ENCODE measurements around the gene KLF15. TPM values are rescaled to one million over a fixed set of nuclear protein-coding genes. Genes with fewer than 3 reads are reported as not detected.
A peak's percentile ranks its signal among the peaks of the same experiment; 100 is the strongest.

Gene KLF15
- total and polyA plus RNA-seq, 2 experiments from 2014 or later, result 1.8 to 16.7 TPM

DNA sequence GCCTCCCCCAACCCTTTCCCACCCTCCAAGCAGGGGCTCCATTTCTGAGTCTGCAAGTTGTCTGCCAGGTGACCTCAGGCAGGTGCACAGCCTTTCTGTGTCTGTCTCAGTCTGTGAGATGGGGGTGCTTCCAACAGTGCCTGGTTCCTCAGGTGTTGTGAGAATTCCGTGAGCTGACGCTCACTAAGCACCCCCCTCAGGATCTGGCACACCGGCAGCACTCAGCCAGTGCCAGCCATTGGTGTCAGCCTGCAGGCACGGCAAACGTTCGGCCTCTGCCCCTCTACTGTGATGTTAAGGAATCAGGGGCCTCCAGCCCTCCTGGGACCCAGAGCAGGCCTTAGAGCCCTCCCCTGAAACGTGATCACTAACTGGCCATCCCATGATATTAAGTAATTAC lies 2.4 kb downstream of the KLF15 start:
- TF ChIP-seq EZH2phosphoT487 (IDR thresholded peaks at IDR 0.05; ENCODE audit: low read depth, severe bottlenecking, unreplicated experiment) (no peak), EZH2 (IDR thresholded peaks at IDR 0.05; ENCODE audit: borderline replicate concordance) (no peak)
- TF ChIP-seq, protein P1, sequence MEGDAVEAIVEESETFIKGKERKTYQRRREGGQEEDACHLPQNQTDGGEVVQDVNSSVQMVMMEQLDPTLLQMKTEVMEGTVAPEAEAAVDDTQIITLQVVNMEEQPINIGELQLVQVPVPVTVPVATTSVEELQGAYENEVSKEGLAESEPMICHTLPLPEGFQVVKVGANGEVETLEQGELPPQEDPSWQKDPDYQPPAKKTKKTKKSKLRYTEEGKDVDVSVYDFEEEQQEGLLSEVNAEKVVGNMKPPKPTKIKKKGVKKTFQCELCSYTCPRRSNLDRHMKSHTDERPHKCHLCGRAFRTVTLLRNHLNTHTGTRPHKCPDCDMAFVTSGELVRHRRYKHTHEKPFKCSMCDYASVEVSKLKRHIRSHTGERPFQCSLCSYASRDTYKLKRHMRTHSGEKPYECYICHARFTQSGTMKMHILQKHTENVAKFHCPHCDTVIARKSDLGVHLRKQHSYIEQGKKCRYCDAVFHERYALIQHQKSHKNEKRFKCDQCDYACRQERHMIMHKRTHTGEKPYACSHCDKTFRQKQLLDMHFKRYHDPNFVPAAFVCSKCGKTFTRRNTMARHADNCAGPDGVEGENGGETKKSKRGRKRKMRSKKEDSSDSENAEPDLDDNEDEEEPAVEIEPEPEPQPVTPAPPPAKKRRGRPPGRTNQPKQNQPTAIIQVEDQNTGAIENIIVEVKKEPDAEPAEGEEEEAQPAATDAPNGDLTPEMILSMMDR (IDR thresholded peaks at IDR 0.05; ENCODE audit: poor library complexity), result no peak
- Histone ChIP-seq H3K36me3 (replicated peaks; ENCODE audit: insufficient read depth, low read depth) (no peaks in the 10 kb centered on the region), H3K27ac (peak overlapping the region; percentile 82), H4K20me1 (ENCODE audit: insufficient read depth, poor library complexity, severe bottlenecking) (peaks cover 3% of the 10 kb centered on the region), H3K9me2 (replicated peaks; ENCODE audit: insufficient read depth) (no peaks in the 10 kb centered on the region), H2AFZ (no peak overlapping the region), H3K4me1 (ENCODE audit: insufficient read depth) (peaks cover 17% of the 10 kb centered on the region), H3K79me2 (peaks cover 3% of the 10 kb centered on the region), H3K9me3 (ENCODE audit: low read depth) (no peaks in the 10 kb centered on the region), H3K4me3 (no peak overlapping the region), H3K4me2 (peak overlapping the region; percentile 94), H3K27me3 (peaks cover 19% of the 10 kb centered on the region)
- WGBS (ENCODE audit: low lambda C conversion rate, missing lambda C conversion rate), result 90% methylated on average over 7 of the region's 7 CpGs
- no peak for DNase-seq (ENCODE audit: low spot score)

DNA sequence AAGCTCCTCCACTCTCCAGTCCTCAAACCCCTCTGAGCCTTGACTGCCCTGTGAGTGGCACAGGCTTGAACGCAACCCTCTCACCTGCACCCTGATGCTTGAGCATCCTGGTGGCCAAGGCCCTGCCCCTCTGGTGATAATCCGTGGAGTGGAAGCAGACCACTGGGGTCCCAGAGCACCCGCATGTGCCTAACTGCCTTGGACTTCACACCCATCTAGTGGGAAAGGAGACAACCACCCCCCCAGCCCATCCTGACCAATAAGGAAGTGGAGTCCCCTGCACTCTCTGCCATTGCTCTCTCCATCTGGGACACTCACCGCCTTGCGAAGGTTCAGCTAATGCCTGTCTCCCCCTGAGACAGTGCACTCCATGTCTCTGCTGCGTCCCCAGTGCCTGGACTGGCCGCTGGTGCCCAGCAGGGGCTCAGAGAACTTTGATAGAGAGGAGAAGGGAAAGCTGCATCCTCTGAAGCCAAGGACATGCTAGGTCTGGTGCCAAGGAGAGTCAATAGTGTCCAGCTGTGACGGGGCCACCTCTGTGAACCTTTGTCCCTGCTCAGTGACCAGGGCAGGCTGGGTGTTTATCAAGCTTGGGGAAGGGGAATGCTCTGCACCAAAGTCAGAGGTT lies 3.4 kb downstream of the KLF15 start:
- H3K4me3 ChIP-seq, result no peak overlapping the region
- H3K4me2 ChIP-seq, result no peak overlapping the region
- H3K9me3 ChIP-seq (ENCODE audit: low read depth), result no peaks in the 10 kb centered on the region
- no peak overlapping the region for H3K27ac ChIP-seq
- DNase-seq (ENCODE audit: low spot score), result no peak
- peaks cover 3% of the 10 kb centered on the region for H3K79me2 ChIP-seq
- H2AFZ ChIP-seq, result no peak overlapping the region
- H3K27me3 ChIP-seq, result peaks cover 9% of the 10 kb centered on the region
- no peak for TF ChIP-seq EZH2 (IDR thresholded peaks at IDR 0.05; ENCODE audit: borderline replicate concordance)
- TF ChIP-seq, protein P1 (IDR thresholded peaks at IDR 0.05; ENCODE audit: poor library complexity), result no peak
- no peak for TF ChIP-seq EZH2phosphoT487 (IDR thresholded peaks at IDR 0.05; ENCODE audit: low read depth, severe bottlenecking, unreplicated experiment)
- peaks cover 3% of the 10 kb centered on the region for H4K20me1 ChIP-seq (ENCODE audit: insufficient read depth, poor library complexity, severe bottlenecking)
- WGBS (ENCODE audit: low lambda C conversion rate, missing lambda C conversion rate), result 90% methylated on average over 8 of the region's 8 CpGs
- peaks cover 17% of the 10 kb centered on the region for H3K4me1 ChIP-seq (ENCODE audit: insufficient read depth)
- no peaks in the 10 kb centered on the region for H3K9me2 ChIP-seq (replicated peaks; ENCODE audit: insufficient read depth)
- H3K36me3 ChIP-seq (replicated peaks; ENCODE audit: insufficient read depth, low read depth), result no peaks in the 10 kb centered on the region

DNA sequence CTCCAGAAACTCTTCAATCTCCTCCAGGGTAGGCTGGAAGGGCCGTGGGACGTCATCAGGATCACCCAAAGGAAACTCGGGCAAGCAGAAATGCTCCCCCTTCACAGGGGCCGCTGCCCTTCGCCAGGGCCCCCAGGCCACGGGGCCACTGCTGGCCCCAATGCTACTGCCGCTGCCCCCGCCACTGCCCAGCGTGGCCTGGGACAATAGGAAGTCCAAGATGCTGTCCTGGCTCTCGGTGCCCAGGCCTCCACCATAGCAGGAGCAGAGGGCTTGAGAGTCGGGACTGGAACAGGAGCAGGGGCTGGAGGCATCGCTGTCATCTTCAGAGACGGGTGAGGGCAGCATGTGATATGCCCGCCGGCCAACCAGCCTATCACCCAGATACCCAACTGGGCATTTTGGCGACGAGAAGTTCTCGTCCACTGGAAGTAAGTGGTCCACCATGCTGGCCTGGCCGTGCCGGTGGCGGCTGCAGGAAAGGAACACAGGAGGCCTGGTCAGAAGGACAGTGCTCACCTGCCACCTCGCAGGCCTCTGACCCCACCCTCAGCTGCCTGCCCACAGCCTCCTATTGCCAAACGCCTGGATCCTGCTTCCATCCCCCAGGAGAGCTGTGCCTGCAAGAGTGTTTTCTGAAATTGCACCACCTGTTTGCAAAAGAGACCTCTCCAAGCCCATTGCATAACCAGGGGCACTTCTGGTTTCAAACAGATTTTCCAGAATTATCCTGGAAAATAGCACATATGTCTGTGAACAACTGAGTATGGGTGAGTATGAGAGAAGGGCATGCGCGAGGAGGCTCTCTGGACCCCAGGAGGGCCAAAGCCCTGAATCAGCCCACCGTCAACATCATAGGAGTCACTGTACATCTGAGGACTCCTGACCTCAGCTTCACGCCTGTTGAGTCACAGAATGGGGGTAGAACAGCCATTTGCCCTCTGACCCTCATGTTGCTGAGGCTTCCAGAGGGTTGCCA lies 4.4 kb downstream of the KLF15 start:
- H3K79me2 ChIP-seq, result peaks cover 3% of the 10 kb centered on the region
- peaks cover 12% of the 10 kb centered on the region for H3K4me1 ChIP-seq (ENCODE audit: insufficient read depth)
- H3K27ac ChIP-seq, result no peak overlapping the region
- H2AFZ ChIP-seq, result no peak overlapping the region
- no peak overlapping the region for H3K4me2 ChIP-seq
- no peak overlapping the region for H3K4me3 ChIP-seq
- H3K9me2 ChIP-seq (replicated peaks; ENCODE audit: insufficient read depth), result no peaks in the 10 kb centered on the region
- no peak for TF ChIP-seq EZH2phosphoT487 (IDR thresholded peaks at IDR 0.05; ENCODE audit: low read depth, severe bottlenecking, unreplicated experiment)
- TF ChIP-seq EZH2 (IDR thresholded peaks at IDR 0.05; ENCODE audit: borderline replicate concordance), result no peak
- TF ChIP-seq, protein P1 (IDR thresholded peaks at IDR 0.05; ENCODE audit: poor library complexity), result no peak
- DNase-seq (ENCODE audit: low spot score), result no peak
- WGBS (ENCODE audit: low lambda C conversion rate, missing lambda C conversion rate), result 91% methylated on average over 26 of the region's 27 CpGs
- H4K20me1 ChIP-seq (ENCODE audit: insufficient read depth, poor library complexity, severe bottlenecking), result peaks cover 3% of the 10 kb centered on the region
- no peaks in the 10 kb centered on the region for H3K9me3 ChIP-seq (ENCODE audit: low read depth)
- H3K27me3 ChIP-seq, result no peaks in the 10 kb centered on the region
- no peaks in the 10 kb centered on the region for H3K36me3 ChIP-seq (replicated peaks; ENCODE audit: insufficient read depth, low read depth)

Data from hepatocyte (in vitro differentiated cells).